Measurements from ENCODE around the gene PLB1. TPM values are rescaled to one million over a fixed set of nuclear protein-coding genes. Genes with fewer than 3 reads are reported as not detected.

Gene PLB1
- total RNA-seq, 1 donor from 2014 or later, result 0.64 TPM

- peaks cover 12% of the 10 kb centered on the region for H3K4me1 Mint-ChIP-seq (ENCODE audit: unreplicated experiment)
- no peak overlapping the region for H3K4me3 Mint-ChIP-seq (ENCODE audit: unreplicated experiment)
- no peak for TF ChIP-seq CTCF (IDR thresholded peaks at IDR 0.05)
- H3K36me3 Mint-ChIP-seq (ENCODE audit: unreplicated experiment), result no peaks in the 10 kb centered on the region
- no peak overlapping the region for H3K27ac Mint-ChIP-seq (ENCODE audit: unreplicated experiment)
- H3K27me3 Mint-ChIP-seq (ENCODE audit: unreplicated experiment), result no peaks in the 10 kb centered on the region
- DNase-seq (ENCODE audit: extremely low spot score, unreplicated experiment), result no peak
- no peaks in the 10 kb centered on the region for H3K9me3 Mint-ChIP-seq (ENCODE audit: unreplicated experiment)
Observed at GRCh38 chr2:28612131-28612812, 116.4 kb downstream of the PLB1 start.

GRCh38 chr2:28613186-28613585, 117.3 kb downstream of the PLB1 start:
- no peaks in the 10 kb centered on the region for H3K9me3 Mint-ChIP-seq (ENCODE audit: unreplicated experiment)
- TF ChIP-seq CTCF (IDR thresholded peaks at IDR 0.05), result no peak
- peaks cover 12% of the 10 kb centered on the region for H3K4me1 Mint-ChIP-seq (ENCODE audit: unreplicated experiment)
- H3K27me3 Mint-ChIP-seq (ENCODE audit: unreplicated experiment), result no peaks in the 10 kb centered on the region
- H3K27ac Mint-ChIP-seq (ENCODE audit: unreplicated experiment), result no peak overlapping the region
- no peak for DNase-seq (ENCODE audit: extremely low spot score, unreplicated experiment)
- no peaks in the 10 kb centered on the region for H3K36me3 Mint-ChIP-seq (ENCODE audit: unreplicated experiment)
- no peak overlapping the region for H3K4me3 Mint-ChIP-seq (ENCODE audit: unreplicated experiment)

GRCh38 chr2:28613633-28614501, 118.0 kb downstream of the PLB1 start:
- Mint-ChIP-seq H3K4me3 (ENCODE audit: unreplicated experiment) (no peak overlapping the region), H3K4me1 (ENCODE audit: unreplicated experiment) (peaks cover 10% of the 10 kb centered on the region), H3K27me3 (ENCODE audit: unreplicated experiment) (no peaks in the 10 kb centered on the region), H3K36me3 (ENCODE audit: unreplicated experiment) (no peaks in the 10 kb centered on the region), H3K27ac (ENCODE audit: unreplicated experiment) (no peak overlapping the region), H3K9me3 (ENCODE audit: unreplicated experiment) (no peaks in the 10 kb centered on the region)
- DNase-seq (ENCODE audit: extremely low spot score, unreplicated experiment), result no peak
- no peak for TF ChIP-seq CTCF (IDR thresholded peaks at IDR 0.05)

- Mint-ChIP-seq H3K27me3 (ENCODE audit: unreplicated experiment) (no peaks in the 10 kb centered on the region), H3K36me3 (ENCODE audit: unreplicated experiment) (no peaks in the 10 kb centered on the region), H3K9me3 (ENCODE audit: unreplicated experiment) (no peaks in the 10 kb centered on the region), H3K27ac (ENCODE audit: unreplicated experiment) (no peak overlapping the region), H3K4me1 (ENCODE audit: unreplicated experiment) (peaks cover 5% of the 10 kb centered on the region), H3K4me3 (ENCODE audit: unreplicated experiment) (no peak overlapping the region)
- no peak for TF ChIP-seq CTCF (IDR thresholded peaks at IDR 0.05)
- no peak for DNase-seq (ENCODE audit: extremely low spot score, unreplicated experiment)
Observed at GRCh38 chr2:28615706-28616105, 119.8 kb downstream of the PLB1 start.

GRCh38 chr2:28616396-28616999, 120.6 kb downstream of the PLB1 start:
- H3K9me3 Mint-ChIP-seq (ENCODE audit: unreplicated experiment), result no peaks in the 10 kb centered on the region
- H3K27me3 Mint-ChIP-seq (ENCODE audit: unreplicated experiment), result no peaks in the 10 kb centered on the region
- DNase-seq (ENCODE audit: extremely low spot score, unreplicated experiment), result no peak
- H3K4me1 Mint-ChIP-seq (ENCODE audit: unreplicated experiment), result peaks cover 9% of the 10 kb centered on the region
- no peaks in the 10 kb centered on the region for H3K36me3 Mint-ChIP-seq (ENCODE audit: unreplicated experiment)
- H3K4me3 Mint-ChIP-seq (ENCODE audit: unreplicated experiment), result no peak overlapping the region
- no peak for TF ChIP-seq CTCF (IDR thresholded peaks at IDR 0.05)
- no peak overlapping the region for H3K27ac Mint-ChIP-seq (ENCODE audit: unreplicated experiment)

All from osteocyte (in vitro differentiated cells).